ENCODE data around the gene MAPT. TPM values are rescaled to one million over a fixed set of nuclear protein-coding genes. Genes with fewer than 3 reads are reported as not detected.

The MAPT gene
- total and polyA plus RNA-seq, 2 of the 4 experiments (the other 2 are of a cell fraction) = 0.18 to 0.19 TPM

DNA sequence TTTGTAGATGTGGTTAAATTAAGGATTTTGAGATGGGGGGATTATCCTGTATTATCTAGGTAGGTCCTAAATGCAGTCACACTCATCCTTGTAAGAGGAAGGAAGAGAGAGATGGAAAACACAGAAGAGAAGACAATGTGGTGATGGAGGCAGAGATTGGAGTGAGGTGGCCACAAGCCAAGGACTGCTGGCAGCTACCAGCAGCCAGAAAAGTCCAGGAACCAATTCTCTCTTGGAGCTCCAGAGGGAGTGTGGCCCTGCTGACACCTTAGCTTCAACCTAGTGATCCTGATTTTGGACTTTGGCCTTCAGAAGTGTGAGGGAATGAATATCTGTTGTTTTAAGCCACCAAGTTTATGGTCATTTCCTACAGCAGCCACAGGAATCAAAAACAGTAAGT, 18.0 kb downstream of the MAPT start:
- TF ChIP-seq MXI1 (IDR thresholded peaks at IDR 0.05; ENCODE audit: borderline replicate concordance, low read depth, low read length) (no peak), RCOR1 (IDR thresholded peaks at IDR 0.05; ENCODE audit: insufficient replicate concordance, low read length) (no peak), BHLHE40 (IDR thresholded peaks at IDR 0.05; ENCODE audit: low read depth, low read length) (no peak), RFX5 (IDR thresholded peaks at IDR 0.05; ENCODE audit: low read depth, low read length) (no peak), MAZ (IDR thresholded peaks at IDR 0.05; ENCODE audit: borderline replicate concordance, low read depth, low read length) (no peak), MAFK (IDR thresholded peaks at IDR 0.05; ENCODE audit: low read depth, low read length) (no peak), CHD1 (IDR thresholded peaks at IDR 0.05; ENCODE audit: low read depth, low read length) (no peak), RAD21 (IDR thresholded peaks at IDR 0.05; ENCODE audit: low read length) (no peak), FOS (IDR thresholded peaks at IDR 0.05; ENCODE audit: low read depth, low read length) (no peak)
- TF ChIP-seq, protein P1, sequence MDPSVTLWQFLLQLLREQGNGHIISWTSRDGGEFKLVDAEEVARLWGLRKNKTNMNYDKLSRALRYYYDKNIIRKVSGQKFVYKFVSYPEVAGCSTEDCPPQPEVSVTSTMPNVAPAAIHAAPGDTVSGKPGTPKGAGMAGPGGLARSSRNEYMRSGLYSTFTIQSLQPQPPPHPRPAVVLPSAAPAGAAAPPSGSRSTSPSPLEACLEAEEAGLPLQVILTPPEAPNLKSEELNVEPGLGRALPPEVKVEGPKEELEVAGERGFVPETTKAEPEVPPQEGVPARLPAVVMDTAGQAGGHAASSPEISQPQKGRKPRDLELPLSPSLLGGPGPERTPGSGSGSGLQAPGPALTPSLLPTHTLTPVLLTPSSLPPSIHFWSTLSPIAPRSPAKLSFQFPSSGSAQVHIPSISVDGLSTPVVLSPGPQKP (IDR thresholded peaks at IDR 0.05; ENCODE audit: borderline replicate concordance, low read depth, low read length) = no peak
- TF ChIP-seq, protein P2, sequence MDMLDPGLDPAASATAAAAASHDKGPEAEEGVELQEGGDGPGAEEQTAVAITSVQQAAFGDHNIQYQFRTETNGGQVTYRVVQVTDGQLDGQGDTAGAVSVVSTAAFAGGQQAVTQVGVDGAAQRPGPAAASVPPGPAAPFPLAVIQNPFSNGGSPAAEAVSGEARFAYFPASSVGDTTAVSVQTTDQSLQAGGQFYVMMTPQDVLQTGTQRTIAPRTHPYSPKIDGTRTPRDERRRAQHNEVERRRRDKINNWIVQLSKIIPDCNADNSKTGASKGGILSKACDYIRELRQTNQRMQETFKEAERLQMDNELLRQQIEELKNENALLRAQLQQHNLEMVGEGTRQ (IDR thresholded peaks at IDR 0.05; ENCODE audit: low read depth, low read length) = no peak
- TF ChIP-seq, protein P3, sequence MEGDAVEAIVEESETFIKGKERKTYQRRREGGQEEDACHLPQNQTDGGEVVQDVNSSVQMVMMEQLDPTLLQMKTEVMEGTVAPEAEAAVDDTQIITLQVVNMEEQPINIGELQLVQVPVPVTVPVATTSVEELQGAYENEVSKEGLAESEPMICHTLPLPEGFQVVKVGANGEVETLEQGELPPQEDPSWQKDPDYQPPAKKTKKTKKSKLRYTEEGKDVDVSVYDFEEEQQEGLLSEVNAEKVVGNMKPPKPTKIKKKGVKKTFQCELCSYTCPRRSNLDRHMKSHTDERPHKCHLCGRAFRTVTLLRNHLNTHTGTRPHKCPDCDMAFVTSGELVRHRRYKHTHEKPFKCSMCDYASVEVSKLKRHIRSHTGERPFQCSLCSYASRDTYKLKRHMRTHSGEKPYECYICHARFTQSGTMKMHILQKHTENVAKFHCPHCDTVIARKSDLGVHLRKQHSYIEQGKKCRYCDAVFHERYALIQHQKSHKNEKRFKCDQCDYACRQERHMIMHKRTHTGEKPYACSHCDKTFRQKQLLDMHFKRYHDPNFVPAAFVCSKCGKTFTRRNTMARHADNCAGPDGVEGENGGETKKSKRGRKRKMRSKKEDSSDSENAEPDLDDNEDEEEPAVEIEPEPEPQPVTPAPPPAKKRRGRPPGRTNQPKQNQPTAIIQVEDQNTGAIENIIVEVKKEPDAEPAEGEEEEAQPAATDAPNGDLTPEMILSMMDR (conservative IDR thresholded peaks at IDR 0.05; ENCODE audit: low read depth, low read length) = no peak
- Histone ChIP-seq H4K91ac (ENCODE audit: insufficient read depth, low read depth, low read length) (no peak overlapping the region), H4K5ac (ENCODE audit: low read depth, low read length) (no peak overlapping the region), H2BK5ac (ENCODE audit: low read depth, low read length, poor library complexity, severe bottlenecking) (no peak overlapping the region), H3K27me3 (ENCODE audit: control insufficient read depth, insufficient read depth, low read length) (peaks cover 28% of the 10 kb centered on the region), H3K36me3 (ENCODE audit: control insufficient read depth, insufficient read depth, low read length) (no peaks in the 10 kb centered on the region), H4K20me1 (ENCODE audit: insufficient read depth, low read length) (no peaks in the 10 kb centered on the region), H2BK20ac (ENCODE audit: low read depth, low read length) (no peak overlapping the region), H3K4me2 (ENCODE audit: low read depth, low read length) (no peak overlapping the region), H3K18ac (ENCODE audit: low read depth, low read length) (no peak overlapping the region), H3K9me3 (ENCODE audit: control insufficient read depth, insufficient read depth, low read length) (peaks cover 3% of the 10 kb centered on the region), H4K8ac (ENCODE audit: low read depth in 2 of 2, low read length in 2 of 2) (no peak overlapping the region), H3K4me3 (ENCODE audit: insufficient read depth, low read depth, low read length) (no peak overlapping the region), H2BK120ac (ENCODE audit: low read depth, low read length) (no peak overlapping the region), H2AK9ac (replicated peaks; ENCODE audit: low read depth, low read length, poor library complexity) (no peak overlapping the region), H3K4me1 (ENCODE audit: control insufficient read depth, insufficient read depth, low read length) (no peaks in the 10 kb centered on the region), H3K27ac (ENCODE audit: insufficient read depth, low read length) (no peak overlapping the region), H3K56ac (ENCODE audit: extremely low read depth, insufficient read depth, low read length) (no peak overlapping the region), H2AK5ac (ENCODE audit: low read depth, low read length) (no peak overlapping the region), H3K9me1 (ENCODE audit: insufficient read depth, low read length) (peaks cover 5% of the 10 kb centered on the region; the same call in 1 of the 2 replicates), H3K79me1 (ENCODE audit: low read depth in 1 of 2, low read length in 2 of 2) (no peaks in the 10 kb centered on the region), H2BK15ac (ENCODE audit: low read depth, low read length) (no peak overlapping the region), H2AFZ (replicated peaks; ENCODE audit: low read length, poor library complexity) (no peak overlapping the region), H3K4ac (ENCODE audit: low read depth, low read length) (no peak overlapping the region), H3K14ac (replicated peaks; ENCODE audit: low read depth, low read length) (no peak overlapping the region), H3K23ac (ENCODE audit: low read depth, low read length) (no peak overlapping the region), H3K9ac (ENCODE audit: low read depth, low read length) (no peak overlapping the region)
- POLR2A ChIA-PET (ENCODE audit: unreplicated experiment) = no interaction called here
- dilution Hi-C loops (cut with HindIII; ENCODE audit: low sequenced_read_pairs, unreplicated experiment) (no loop called here), intact Hi-C loops (cut with micrococcal nuclease) (no loop called here), in situ Hi-C loops (cut with MboI; ENCODE audit: low sequenced_read_pairs) (no loop called here)
- no peak for ATAC-seq (ENCODE audit: low read depth)
- CTCF ChIA-PET = no interaction called here
- no peak for DNase-seq
- no TSS peak for BruUV-seq (replicated peaks)

Measured in IMR-90 (cell line).